ENCODE results near the gene MPLKIP.

MPLKIP gene

GRCh38 chr7:40099837-40100236 is 34.6 kb downstream of the MPLKIP start:
- H3K27me3 ChIP-seq (ENCODE audit: control insufficient read depth, low read length), result no peaks in the 10 kb centered on the region
- no peak overlapping the region for H3K27ac ChIP-seq (ENCODE audit: low read depth, low read length)
- TF ChIP-seq CTCF (IDR thresholded peaks at IDR 0.05; ENCODE audit: low read depth, low read length, poor library complexity, severe bottlenecking) (no peak), EZH2phosphoT487 (IDR thresholded peaks at IDR 0.05; ENCODE audit: borderline replicate concordance, low read length) (no peak)
- 0 out of 2 replicates have a peak, but pooled peaks cover 2% of the 10 kb centered on the region for H3F3A ChIP-seq (ENCODE audit: control insufficient read depth, insufficient read depth)
- no peaks in the 10 kb centered on the region for H3K4me1 ChIP-seq (ENCODE audit: control insufficient read depth, low read length)
- no peak overlapping the region for H3K4me2 ChIP-seq (ENCODE audit: low read length)
- H3K9me3 ChIP-seq (ENCODE audit: control insufficient read depth, insufficient read depth, low read length), result no peaks in the 10 kb centered on the region
- H3K79me2 ChIP-seq (ENCODE audit: control insufficient read depth, low read length), result no peaks in the 10 kb centered on the region
- no peak overlapping the region for H3K4me3 ChIP-seq (ENCODE audit: low read length)
- peaks cover 24% of the 10 kb centered on the region for H3K36me3 ChIP-seq (ENCODE audit: control insufficient read depth, low read length)
- H3K9me2 ChIP-seq (replicated peaks; ENCODE audit: control insufficient read depth, low read length), result no peaks in the 10 kb centered on the region
- H4K20me1 ChIP-seq (ENCODE audit: control insufficient read depth, insufficient read depth, low read depth, low read length), result no peaks in the 10 kb centered on the region

- H3K9me3 ChIP-seq (ENCODE audit: control insufficient read depth, insufficient read depth, low read length), result no peaks in the 10 kb centered on the region
- no peaks in the 10 kb centered on the region for H3K9me2 ChIP-seq (replicated peaks; ENCODE audit: control insufficient read depth, low read length)
- no peak for TF ChIP-seq CTCF (IDR thresholded peaks at IDR 0.05; ENCODE audit: low read depth, low read length, poor library complexity, severe bottlenecking)
- no peak for TF ChIP-seq EZH2phosphoT487 (IDR thresholded peaks at IDR 0.05; ENCODE audit: borderline replicate concordance, low read length)
- H4K20me1 ChIP-seq (ENCODE audit: control insufficient read depth, insufficient read depth, low read depth, low read length), result no peaks in the 10 kb centered on the region
- no peak overlapping the region for H3K27ac ChIP-seq (ENCODE audit: low read depth, low read length)
- H3K4me2 ChIP-seq (ENCODE audit: low read length), result no peak overlapping the region
- H3K4me3 ChIP-seq (ENCODE audit: low read length), result no peak overlapping the region
- H3K79me2 ChIP-seq (ENCODE audit: control insufficient read depth, low read length), result no peaks in the 10 kb centered on the region
- peaks cover 34% of the 10 kb centered on the region for H3K36me3 ChIP-seq (ENCODE audit: control insufficient read depth, low read length)
- H3K4me1 ChIP-seq (ENCODE audit: control insufficient read depth, low read length), result no peaks in the 10 kb centered on the region
- no peaks in the 10 kb centered on the region for H3K27me3 ChIP-seq (ENCODE audit: control insufficient read depth, low read length)
- H3F3A ChIP-seq (ENCODE audit: control insufficient read depth, insufficient read depth), result 0 out of 2 replicates have a peak, but pooled peaks cover 2% of the 10 kb centered on the region
Measured at GRCh38 chr7:40098810-40099209, 35.6 kb downstream of the MPLKIP start.

- H3K36me3 ChIP-seq (ENCODE audit: control insufficient read depth, low read length), result peaks cover 43% of the 10 kb centered on the region
- H3K4me2 ChIP-seq (ENCODE audit: low read length), result no peak overlapping the region
- H3K27ac ChIP-seq (ENCODE audit: low read depth, low read length), result no peak overlapping the region
- H3K9me3 ChIP-seq (ENCODE audit: control insufficient read depth, insufficient read depth, low read length), result no peaks in the 10 kb centered on the region
- 0 out of 2 replicates have a peak, but pooled peaks cover 2% of the 10 kb centered on the region for H3F3A ChIP-seq (ENCODE audit: control insufficient read depth, insufficient read depth)
- H3K9me2 ChIP-seq (replicated peaks; ENCODE audit: control insufficient read depth, low read length), result no peaks in the 10 kb centered on the region
- no peaks in the 10 kb centered on the region for H3K79me2 ChIP-seq (ENCODE audit: control insufficient read depth, low read length)
- no peaks in the 10 kb centered on the region for H3K27me3 ChIP-seq (ENCODE audit: control insufficient read depth, low read length)
- no peak overlapping the region for H3K4me3 ChIP-seq (ENCODE audit: low read length)
- TF ChIP-seq CTCF (IDR thresholded peaks at IDR 0.05; ENCODE audit: low read depth, low read length, poor library complexity, severe bottlenecking) (no peak), EZH2phosphoT487 (IDR thresholded peaks at IDR 0.05; ENCODE audit: borderline replicate concordance, low read length) (no peak)
- H4K20me1 ChIP-seq (ENCODE audit: control insufficient read depth, insufficient read depth, low read depth, low read length), result no peaks in the 10 kb centered on the region
- no peaks in the 10 kb centered on the region for H3K4me1 ChIP-seq (ENCODE audit: control insufficient read depth, low read length)
Measured at GRCh38 chr7:40097728-40098127, 36.7 kb downstream of the MPLKIP start.
